H1 (cell line): Measurements from ENCODE around the gene USP50. TPM values are rescaled to one million over a fixed set of nuclear protein-coding genes. Genes with fewer than 3 reads are reported as not detected.

Experiments used
- CTCF ChIA-PET: fragments of 300-600 bp; sonication (Branson Sonifier 250); formaldehyde crosslinking; loops from one replicate; lab custom pipeline; 2021; ENCODE audit not compliant: partially characterized antibody; lab: Charles Lee
- POLR2A ChIA-PET: fragments of 300-600 bp; sonication (Branson Sonifier 250); formaldehyde crosslinking; loops from one replicate; lab custom pipeline; 2021; ENCODE audit warnings: inconsistent platforms; ENCODE audit not compliant: partially characterized antibody; lab: Charles Lee
- DNase-seq, 2 experiments: peaks; one replicate each; pipeline versions ENCODE4 v3.0.0 to v3.0.0-alpha.2; 2010 to 2022; ENCODE audit warnings: low spot score in 2 of 2, low read depth in 1 of 2, mixed read lengths in 1 of 2
- FAIRE-seq: peaks from 2 replicates; lab custom pipeline; 2011; peaks lifted over from hg19 to GRCh38; lab: Jason Lieb, UNC
- H2AFZ ChIP-seq: 2 replicates; pipeline ENCODE4 v1.8.1; 2012; ENCODE audit warnings: low read length, inconsistent platforms
- H2AK5ac ChIP-seq: 2 replicates; pipeline ENCODE4 v1.6.1; 2013; ENCODE audit warnings: low read depth, low read length
- H2BK120ac ChIP-seq: replicated peaks from 2 replicates; pipeline ENCODE3; 2013; ENCODE audit warnings: low read depth, low read length, inconsistent platforms
- H2BK12ac ChIP-seq: 2 replicates; pipeline ENCODE4 v1.6.1; 2013; ENCODE audit warnings: low read depth, low read length
- H2BK15ac ChIP-seq: 2 replicates; pipeline ENCODE4 v1.6.1; 2013; ENCODE audit warnings: low read length
- H2BK20ac ChIP-seq: 2 replicates; pipeline ENCODE4 v1.6.1; 2013; ENCODE audit warnings: low read length
- H2BK5ac ChIP-seq: 2 replicates; pipeline ENCODE4 v1.6.1; 2013; ENCODE audit warnings: low read depth, low read length
- H3K14ac ChIP-seq: 2 replicates; pipeline ENCODE4 v1.6.1; 2013; ENCODE audit warnings: inconsistent platforms; ENCODE audit not compliant: insufficient read length
- H3K18ac ChIP-seq: 2 replicates; pipeline ENCODE4 v1.6.1; 2013; ENCODE audit warnings: low read length; ENCODE audit errors: extremely low read depth
- H3K23ac ChIP-seq: 2 replicates; pipeline ENCODE4 v1.6.1; 2013; ENCODE audit warnings: inconsistent platforms; ENCODE audit not compliant: insufficient read length
- H3K23me2 ChIP-seq: 2 replicates; pipeline ENCODE4 v1.6.1; 2013; ENCODE audit warnings: low read depth, low read length
- H3K27ac ChIP-seq: 2 replicates; pipeline ENCODE4 v1.6.1; 2011; ENCODE audit warnings: low read depth, low read length, inconsistent platforms
- H3K27me3 ChIP-seq, 4 experiments: replicated peaks in 1 of 4; 1 replicate in 1 of 4; 2 replicates in 3 of 4; pipeline versions ENCODE4 v1.6.1 to v1.8.1; 2011 to 2013; ENCODE audit warnings: low read length in 3 of 4, mild to moderate bottlenecking in 3 of 4, inconsistent platforms in 2 of 4, mixed read lengths in 2 of 4, moderate library complexity in 1 of 4; ENCODE audit not compliant: control insufficient read depth in 3 of 4, insufficient read depth in 3 of 4; ENCODE audit errors: extremely low read depth in 1 of 4
- H3K36me3 ChIP-seq, 4 experiments: 2 replicates each; pipeline versions ENCODE4 v1.6.1 to v1.8.1; 2011 to 2013; ENCODE audit warnings: mild to moderate bottlenecking in 4 of 4, low read length in 3 of 4, moderate library complexity in 2 of 4, control low read depth in 1 of 4, inconsistent platforms in 1 of 4; ENCODE audit not compliant: insufficient read depth in 4 of 4, control insufficient read depth in 2 of 4
- H3K4ac ChIP-seq: replicated peaks from 2 replicates; pipeline ENCODE3; 2013; ENCODE audit warnings: low read length, low read depth, mixed read lengths, inconsistent platforms; ENCODE audit not compliant: insufficient read length
- H3K4me1 ChIP-seq, 4 experiments: replicated peaks in 1 of 4; 1 replicate in 1 of 4; 2 replicates in 3 of 4; pipeline versions ENCODE4 v1.6.1 to v1.8.1; 2011 to 2013; ENCODE audit warnings: low read length in 3 of 4, inconsistent platforms in 2 of 4, mixed read lengths in 1 of 4; ENCODE audit not compliant: insufficient read depth in 4 of 4, control insufficient read depth in 3 of 4
- H3K4me2 ChIP-seq, 2 experiments: 2 replicates each; pipeline versions ENCODE4 v1.6.1 to v1.8.1; 2011 to 2013; ENCODE audit warnings: low read depth in 2 of 2, low read length in 2 of 2, control low read depth in 1 of 2, inconsistent platforms in 1 of 2, mild to moderate bottlenecking in 1 of 2; ENCODE audit not compliant: insufficient read depth in 1 of 2
- H3K4me3 ChIP-seq, 4 experiments: fragments of 200-600, 300-600 bp in 1 of 4; sonication (generic), shearing (Covaris generic), sonication (Bioruptor Twin) in 1 of 4; 2 replicates each; pipeline versions ENCODE4 v1.5.1 to v1.8.1; 2011 to 2016; ENCODE audit warnings: low read length in 4 of 4, low read depth in 3 of 4, control low read depth in 2 of 4, inconsistent platforms in 2 of 4, mild to moderate bottlenecking in 2 of 4, mixed read lengths in 1 of 4, moderate library complexity in 1 of 4; ENCODE audit not compliant: insufficient read depth in 2 of 4; ENCODE audit errors: extremely low read depth in 1 of 4
- H3K56ac ChIP-seq: replicated peaks from 2 replicates; pipeline ENCODE3; 2013; ENCODE audit warnings: low read depth, mild to moderate bottlenecking, mixed read lengths, low read length, inconsistent platforms; ENCODE audit not compliant: insufficient read length
- H3K79me1 ChIP-seq: 2 replicates; pipeline ENCODE4 v1.6.1; 2013; ENCODE audit warnings: low read depth, low read length, control low read depth
- H3K79me2 ChIP-seq, 2 experiments: 2 replicates each; pipeline versions ENCODE4 v1.6.1 to v1.8.1; 2012 to 2013; ENCODE audit warnings: low read length in 2 of 2, mild to moderate bottlenecking in 2 of 2, inconsistent platforms in 1 of 2; ENCODE audit not compliant: insufficient read depth in 2 of 2, control insufficient read depth in 1 of 2
- H3K9ac ChIP-seq, 4 experiments: replicated peaks in 1 of 4; 1 replicate in 1 of 4; 2 replicates in 3 of 4; pipeline versions ENCODE4 v1.6.1 to v1.8.1; 2011 to 2013; ENCODE audit warnings: low read depth in 3 of 4, low read length in 3 of 4, control low read depth in 2 of 4, mild to moderate bottlenecking in 2 of 4, moderate library complexity in 2 of 4, inconsistent platforms in 1 of 4; ENCODE audit errors: extremely low read depth in 1 of 4
- H3K9me3 ChIP-seq, 2 experiments: 2 replicates each; pipeline versions ENCODE4 v1.6.1 to v1.8.1; 2012 to 2013; ENCODE audit warnings: mild to moderate bottlenecking in 2 of 2, moderate library complexity in 2 of 2, control low read depth in 1 of 2, inconsistent platforms in 1 of 2, low read depth in 1 of 2, low read length in 1 of 2, mixed read lengths in 1 of 2; ENCODE audit not compliant: insufficient read depth in 2 of 2
- H4K20me1 ChIP-seq, 2 experiments: replicated peaks in 1 of 2; 2 replicates each; pipeline versions ENCODE3 to v1.8.1; 2011 to 2013; ENCODE audit warnings: inconsistent platforms in 2 of 2, low read length in 2 of 2, mild to moderate bottlenecking in 1 of 2; ENCODE audit not compliant: insufficient read depth in 2 of 2, control insufficient read depth in 1 of 2
- H4K5ac ChIP-seq: 2 replicates; pipeline ENCODE4 v1.6.1; 2013; ENCODE audit warnings: low read length, low read depth, mixed read lengths, inconsistent platforms; ENCODE audit not compliant: insufficient read length
- H4K8ac ChIP-seq: 2 replicates; pipeline ENCODE4 v1.8.0; 2013; ENCODE audit warnings: mild to moderate bottlenecking, moderate library complexity, low read length, inconsistent platforms; ENCODE audit not compliant: insufficient read depth; ENCODE audit errors: extremely low read depth
- H4K91ac ChIP-seq: replicated peaks from 2 replicates; pipeline ENCODE3; 2013; ENCODE audit warnings: low read length, mixed read lengths, inconsistent platforms; ENCODE audit not compliant: insufficient read length
- ASH2L ChIP-seq: fragments of 200-600, 300-600 bp; sonication (generic); IDR thresholded peaks from one replicate; pipeline ENCODE4 v1.7.1; 2017; ENCODE audit warnings: low read length
- BCL11A ChIP-seq, 2 experiments: IDR thresholded peaks; one replicate each; pipeline ENCODE4 v1.6.1; 2011; ENCODE audit warnings: low read depth in 2 of 2, low read length in 2 of 2, mild to moderate bottlenecking in 2 of 2
- CHD2 ChIP-seq: IDR thresholded peaks from 2 replicates; pipeline ENCODE4 v1.6.1; 2012; ENCODE audit warnings: low read length, improper control_type of control experiment
- CREB1 ChIP-seq: IDR thresholded peaks from 2 replicates; pipeline ENCODE4 v1.6.1; 2012; ENCODE audit warnings: inconsistent platforms
- FOSL1 ChIP-seq: IDR thresholded peaks from 2 replicates; pipeline ENCODE4 v1.6.1; 2011; ENCODE audit warnings: mild to moderate bottlenecking, low read depth, low read length, moderate library complexity; ENCODE audit not compliant: insufficient read depth
- HDAC2 ChIP-seq, 2 experiments: fragments of 300-600 bp in 1 of 2; sonication (generic) in 1 of 2; IDR thresholded peaks; 2 replicates each; pipeline ENCODE4 v1.6.1; 2011 to 2012; ENCODE audit warnings: low read depth in 2 of 2, low read length in 2 of 2, mild to moderate bottlenecking in 2 of 2, moderate library complexity in 2 of 2, borderline replicate concordance in 1 of 2, inconsistent platforms in 1 of 2
- HDAC6 ChIP-seq: IDR thresholded peaks from one replicate; pipeline ENCODE4 v1.7.1; 2012; ENCODE audit warnings: low read depth, mild to moderate bottlenecking, inconsistent platforms, low read length, moderate library complexity
- KDM1A ChIP-seq: fragments of 200-600, 300-600 bp; sonication (generic); IDR thresholded peaks from 2 replicates; pipeline ENCODE4 v1.7.1; 2016; ENCODE audit warnings: mild to moderate bottlenecking, low read length, borderline replicate concordance
- POU5F1 ChIP-seq: IDR thresholded peaks from 2 replicates; pipeline ENCODE4 v1.6.1; 2011; ENCODE audit warnings: low read depth, mild to moderate bottlenecking, low read length, moderate library complexity
- RAD21 ChIP-seq, 2 experiments: IDR thresholded peaks in 1 of 2; conservative IDR thresholded peaks in 1 of 2; 2 replicates each; pipeline ENCODE4 v1.6.1; 2011; ENCODE audit warnings: low read depth in 2 of 2, low read length in 2 of 2, improper control_type of control experiment in 1 of 2, inconsistent platforms in 1 of 2, mild to moderate bottlenecking in 1 of 2, moderate library complexity in 1 of 2
- SIRT6 ChIP-seq: IDR thresholded peaks from one replicate; pipeline ENCODE4 v1.7.1; 2012; ENCODE audit warnings: low read length, inconsistent platforms
- TCF12 ChIP-seq: IDR thresholded peaks from 2 replicates; pipeline ENCODE4 v1.6.1; 2011; ENCODE audit warnings: low read depth, mild to moderate bottlenecking, low read length
- ZNF274 ChIP-seq: IDR thresholded peaks from 2 replicates; pipeline ENCODE4 v1.7.0; 2012; ENCODE audit warnings: low read length, borderline replicate concordance; ENCODE audit errors: extremely low read depth
- WGBS, 2 experiments: shearing (Covaris generic) in 1 of 2; methylation state at CpG; one replicate each; pipeline versions ENCODE4 v1.1.6 to v1.1.7; 2013 to 2015; ENCODE audit warnings: low lambda C conversion rate in 2 of 2, mixed read lengths in 2 of 2, inconsistent platforms in 1 of 2, low coverage in 1 of 2, missing lambda C conversion rate in 1 of 2; ENCODE audit not compliant: insufficient replicate concordance in 2 of 2, insufficient coverage in 1 of 2, insufficient read length in 1 of 2; ENCODE audit errors: extremely low coverage in 1 of 2, missing lambda C conversion rate in 1 of 2; 5-methylcytosine and 5-hydroxymethylcytosine counted together
- polyA plus RNA-seq, 7 experiments: library from polyadenylated mRNA; depleted of rRNA in 3 of 7; stranded (reverse) in 5 of 7; unstranded in 2 of 7; fragments of >200 nt in 5 of 7; fragments of 200-250 nt in 2 of 7; gene quantifications; 1 replicate in 5 of 7; 2 replicates in 1 of 7; 4 replicates in 1 of 7; pipeline versions ENCODE4 v1.2.1 to v1.2.3, GENCODE V29; 2011 to 2013; ENCODE audit warnings: missing spikeins in 2 of 7, mixed read lengths in 2 of 7
- total RNA-seq: library from RNA; stranded (reverse); fragmentation: NEBNext Ultra II Directional; extraction: Animal tissue kit (Norgen Biotek cat#: 25700); gene quantifications from 2 replicates; pipeline ENCODE4 v1.2.1, GENCODE V29; 2021
- TF ChIP-seq, protein P1 (sequence below): IDR thresholded peaks from 2 replicates; pipeline ENCODE4 v1.6.1; 2011; ENCODE audit warnings: low read depth, mild to moderate bottlenecking, low read length; ENCODE audit not compliant: insufficient read depth

The USP50 gene
- total and polyA plus RNA-seq, 2 of the 8 experiments (the other 6 are each of a cell fraction or from before 2014, with no cell fraction given) = not detected

DNA sequence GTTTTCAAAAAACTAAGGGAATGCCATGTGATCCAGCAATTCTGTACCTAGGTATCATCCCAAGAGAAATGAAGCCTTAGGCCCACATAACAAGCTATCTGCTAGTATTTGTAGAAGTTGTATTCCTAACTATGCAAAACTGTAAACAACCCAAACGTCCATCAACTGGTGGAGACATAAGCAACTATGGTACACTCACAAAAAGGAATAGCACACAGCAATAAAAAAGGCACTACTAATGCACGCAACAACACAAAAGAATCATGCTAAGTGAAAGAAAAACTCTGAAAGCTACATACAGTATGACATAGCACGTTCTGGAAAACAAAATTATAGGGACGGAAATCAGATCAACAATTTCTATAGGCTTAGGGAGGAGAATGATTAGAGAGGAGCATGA, 15.3 kb downstream of the USP50 start:
- no peaks in the 10 kb centered on the region for H3K79me2 ChIP-seq
- H3K4me3 ChIP-seq = no peak overlapping the region
- no peak overlapping the region for H4K8ac ChIP-seq
- no peak overlapping the region for H3K18ac ChIP-seq
- no peak overlapping the region for H2BK20ac ChIP-seq
- H3K9me3 ChIP-seq = no peaks in the 10 kb centered on the region
- H4K5ac ChIP-seq = no peak overlapping the region
- no peak for FAIRE-seq
- no peak overlapping the region for H3K27ac ChIP-seq
- no peak for DNase-seq
- CTCF ChIA-PET = no interaction called here
- H2AK5ac ChIP-seq = no peak overlapping the region
- H3K9ac ChIP-seq = no peak overlapping the region
- H2BK15ac ChIP-seq = no peak overlapping the region
- H3K4ac ChIP-seq = no peak overlapping the region
- H2AFZ ChIP-seq = no peak overlapping the region
- no peaks in the 10 kb centered on the region for H3K23me2 ChIP-seq
- POLR2A ChIA-PET = interaction anchor here (1.1 kb wide), 1 partner anchor 25 kb away, joined by 3 read pairs; no protein-coding TSS in a partner anchor
- H3K23ac ChIP-seq = no peak overlapping the region
- no peak overlapping the region for H2BK12ac ChIP-seq
- TF ChIP-seq RAD21 (IDR thresholded peaks at IDR 0.05 in 1 of 2, conservative IDR thresholded peaks at IDR 0.05 in 1 of 2; ENCODE audit: low read depth in 2 of 2, low read length in 2 of 2) (no peak), FOSL1 (no peak), POU5F1 (no peak), ASH2L (no peak), HDAC6 (no peak), HDAC2 (IDR thresholded peaks at IDR 0.05; ENCODE audit: borderline replicate concordance in 1 of 2, low read depth in 2 of 2, low read length in 2 of 2) (no peak), ZNF274 (no peak), BCL11A (IDR thresholded peaks at IDR 0.05; ENCODE audit: low read depth in 2 of 2, low read length in 2 of 2) (no peak), TCF12 (no peak), CREB1 (no peak), CHD2 (no peak), SIRT6 (no peak), KDM1A (no peak)
- TF ChIP-seq, protein P1, sequence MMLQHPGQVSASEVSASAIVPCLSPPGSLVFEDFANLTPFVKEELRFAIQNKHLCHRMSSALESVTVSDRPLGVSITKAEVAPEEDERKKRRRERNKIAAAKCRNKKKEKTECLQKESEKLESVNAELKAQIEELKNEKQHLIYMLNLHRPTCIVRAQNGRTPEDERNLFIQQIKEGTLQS = no peak
- no peaks in the 10 kb centered on the region for H3K4me1 ChIP-seq
- H3K14ac ChIP-seq = no peak overlapping the region
- H3K27me3 ChIP-seq = no peaks in the 10 kb centered on the region
- H2BK5ac ChIP-seq = no peak overlapping the region
- H3K56ac ChIP-seq = no peak overlapping the region
- WGBS, 2 experiments = 87% methylated on average over 4 of the region's 4 CpGs; no CpG with 5 or more reads in 1 of the 2 experiments
- H3K79me1 ChIP-seq = no peaks in the 10 kb centered on the region
- no peaks in the 10 kb centered on the region for H3K36me3 ChIP-seq
- no peak overlapping the region for H3K4me2 ChIP-seq
- no peak overlapping the region for H4K91ac ChIP-seq
- no peak overlapping the region for H2BK120ac ChIP-seq
- H4K20me1 ChIP-seq = no peaks in the 10 kb centered on the region
